SK-N-SH treated with all-trans-retinoic acid at 6 μM for 48 hours (cell line): Measurements from ENCODE around the gene AMHR2.
"Not testable (repeated sequence)": the region's sequence is repeated elsewhere in the genome, so short reads cannot be mapped to it uniquely, and the experiment has no call there.

Experiments used
- OSR1 ChIP-seq: fragments of 250-450 bp; sonication (Bioruptor Pico); IDR thresholded peaks from 2 replicates; pipeline ENCODE4 v1.8.0; 2022; ENCODE audit warnings: moderate library complexity, mild to moderate bottlenecking, inconsistent platforms
- RARB ChIP-seq: fragments of 250-450 bp; sonication (Bioruptor Pico); IDR thresholded peaks from 2 replicates; pipeline ENCODE4 v1.8.0; 2021; ENCODE audit warnings: mild to moderate bottlenecking, moderate library complexity
- TCF4 ChIP-seq: fragments of 250-450 bp; sonication (Bioruptor Pico); IDR thresholded peaks from 2 replicates; pipeline ENCODE4 v1.8.0; 2021; ENCODE audit warnings: mild to moderate bottlenecking, moderate library complexity, borderline replicate concordance
- ZFP3 ChIP-seq: fragments of 250-450 bp; sonication (Bioruptor Pico); IDR thresholded peaks from 2 replicates; pipeline ENCODE4 v1.5.0; 2020; ENCODE audit warnings: mild to moderate bottlenecking, moderate library complexity
- ZFP30 ChIP-seq: fragments of 450-650 bp; formaldehyde crosslinking; IDR thresholded peaks from 2 replicates; pipeline ENCODE4 v1.5.0; 2022; ENCODE audit warnings: mild to moderate bottlenecking, moderate library complexity
- TF ChIP-seq, protein P1 (sequence below): fragments of 250-450 bp; sonication (Bioruptor Pico); IDR thresholded peaks from 2 replicates; pipeline ENCODE4 v1.5.1; 2020; ENCODE audit warnings: low read depth, mild to moderate bottlenecking, moderate library complexity

DNA sequence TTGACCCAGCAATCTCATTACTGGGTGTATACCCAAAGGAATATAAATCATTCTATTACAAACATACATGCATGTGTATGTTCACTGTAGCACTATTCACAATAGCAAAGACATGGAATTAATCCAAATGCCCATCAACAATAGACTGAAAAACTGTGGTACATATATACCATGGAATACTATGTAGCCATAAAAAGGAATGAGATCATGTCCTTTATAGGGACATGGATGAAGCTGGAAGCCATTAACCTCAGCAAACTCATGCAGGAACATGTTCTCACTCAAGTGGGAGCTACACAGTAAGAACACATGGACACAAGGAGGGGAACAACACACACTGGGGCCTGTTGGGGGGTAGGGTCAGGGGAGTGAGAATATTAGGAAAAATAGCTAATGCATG lies 15.9 kb downstream of the AMHR2 start:
- not testable (repeated sequence) for TF ChIP-seq ZFP3; TCF4 (CRISPR knock-in tag); ZFP30 (CRISPR knock-in tag); RARB (CRISPR knock-in tag); OSR1 (CRISPR knock-in tag)
- TF ChIP-seq, protein P1, sequence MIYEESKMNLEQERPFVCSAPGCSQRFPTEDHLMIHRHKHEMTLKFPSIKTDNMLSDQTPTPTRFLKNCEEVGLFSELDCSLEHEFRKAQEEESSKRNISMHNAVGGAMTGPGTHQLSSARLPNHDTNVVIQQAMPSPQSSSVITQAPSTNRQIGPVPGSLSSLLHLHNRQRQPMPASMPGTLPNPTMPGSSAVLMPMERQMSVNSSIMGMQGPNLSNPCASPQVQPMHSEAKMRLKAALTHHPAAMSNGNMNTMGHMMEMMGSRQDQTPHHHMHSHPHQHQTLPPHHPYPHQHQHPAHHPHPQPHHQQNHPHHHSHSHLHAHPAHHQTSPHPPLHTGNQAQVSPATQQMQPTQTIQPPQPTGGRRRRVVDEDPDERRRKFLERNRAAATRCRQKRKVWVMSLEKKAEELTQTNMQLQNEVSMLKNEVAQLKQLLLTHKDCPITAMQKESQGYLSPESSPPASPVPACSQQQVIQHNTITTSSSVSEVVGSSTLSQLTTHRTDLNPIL (CRISPR knock-in tag), result not testable (repeated sequence)
